BE2C (cell line): ENCODE results near the gene IL19.

Experiments used
- DNase-seq: peaks from one replicate; pipeline ENCODE4 v3.0.0-alpha.2; 2020
- H3K27me3 ChIP-seq: fragments of 250-450 bp; sonication (Bioruptor Pico); 2 replicates; pipeline ENCODE4 v1.5.1; 2020; ENCODE audit warnings: mild to moderate bottlenecking
- H3K36me3 ChIP-seq: fragments of 250-450 bp; sonication (Bioruptor Pico); 2 replicates; pipeline ENCODE4 v1.5.1; 2020; ENCODE audit warnings: mild to moderate bottlenecking
- H3K4me1 ChIP-seq: fragments of 250-450 bp; sonication (Bioruptor Pico); 2 replicates; pipeline ENCODE4 v1.5.1; 2020
- H3K4me3 ChIP-seq: 2 replicates; pipeline ENCODE4 v1.5.1; 2011; ENCODE audit warnings: low read depth, low read length
- H3K9me3 ChIP-seq: fragments of 250-450 bp; sonication (Bioruptor Pico); 2 replicates; pipeline ENCODE4 v1.5.1; 2020
- TF ChIP-seq, protein P1 (sequence below): IDR thresholded peaks from 2 replicates; pipeline ENCODE4 v1.5.1; 2012; ENCODE audit warnings: mild to moderate bottlenecking, low read depth, low read length

IL19 gene

DNA sequence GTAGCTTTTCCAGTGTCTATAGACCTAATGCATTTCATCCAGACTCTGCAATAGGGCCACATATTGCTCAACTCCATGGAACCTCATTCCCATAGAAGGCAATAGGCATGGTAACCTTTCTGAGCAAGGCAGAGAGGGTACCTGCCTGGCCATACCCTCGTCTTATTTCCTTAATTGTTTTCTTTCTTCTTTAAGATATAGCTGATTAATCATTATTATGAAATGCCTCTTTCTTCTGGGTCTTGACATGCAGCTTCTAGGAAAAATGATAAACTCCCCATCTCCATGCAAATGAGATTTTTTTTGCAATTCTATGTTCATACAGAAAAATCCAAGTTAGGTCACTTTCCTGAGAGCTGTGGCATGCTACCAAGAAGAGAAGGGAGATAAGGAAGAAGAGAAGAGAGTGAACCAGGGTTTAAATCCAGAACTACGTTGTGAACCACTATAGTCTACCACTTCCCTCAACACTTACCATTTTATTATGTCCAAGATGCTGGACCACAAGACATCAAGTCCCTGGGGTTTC, 61.8 kb downstream of the IL19 start:
- H3K4me1 ChIP-seq, result peaks cover 18% of the 10 kb centered on the region
- H3K4me3 ChIP-seq, result no peak overlapping the region
- TF ChIP-seq, protein P1, sequence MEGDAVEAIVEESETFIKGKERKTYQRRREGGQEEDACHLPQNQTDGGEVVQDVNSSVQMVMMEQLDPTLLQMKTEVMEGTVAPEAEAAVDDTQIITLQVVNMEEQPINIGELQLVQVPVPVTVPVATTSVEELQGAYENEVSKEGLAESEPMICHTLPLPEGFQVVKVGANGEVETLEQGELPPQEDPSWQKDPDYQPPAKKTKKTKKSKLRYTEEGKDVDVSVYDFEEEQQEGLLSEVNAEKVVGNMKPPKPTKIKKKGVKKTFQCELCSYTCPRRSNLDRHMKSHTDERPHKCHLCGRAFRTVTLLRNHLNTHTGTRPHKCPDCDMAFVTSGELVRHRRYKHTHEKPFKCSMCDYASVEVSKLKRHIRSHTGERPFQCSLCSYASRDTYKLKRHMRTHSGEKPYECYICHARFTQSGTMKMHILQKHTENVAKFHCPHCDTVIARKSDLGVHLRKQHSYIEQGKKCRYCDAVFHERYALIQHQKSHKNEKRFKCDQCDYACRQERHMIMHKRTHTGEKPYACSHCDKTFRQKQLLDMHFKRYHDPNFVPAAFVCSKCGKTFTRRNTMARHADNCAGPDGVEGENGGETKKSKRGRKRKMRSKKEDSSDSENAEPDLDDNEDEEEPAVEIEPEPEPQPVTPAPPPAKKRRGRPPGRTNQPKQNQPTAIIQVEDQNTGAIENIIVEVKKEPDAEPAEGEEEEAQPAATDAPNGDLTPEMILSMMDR, result no peak
- DNase-seq, result no peak
- H3K9me3 ChIP-seq, result no peaks in the 10 kb centered on the region
- no peaks in the 10 kb centered on the region for H3K27me3 ChIP-seq
- no peaks in the 10 kb centered on the region for H3K36me3 ChIP-seq

DNA sequence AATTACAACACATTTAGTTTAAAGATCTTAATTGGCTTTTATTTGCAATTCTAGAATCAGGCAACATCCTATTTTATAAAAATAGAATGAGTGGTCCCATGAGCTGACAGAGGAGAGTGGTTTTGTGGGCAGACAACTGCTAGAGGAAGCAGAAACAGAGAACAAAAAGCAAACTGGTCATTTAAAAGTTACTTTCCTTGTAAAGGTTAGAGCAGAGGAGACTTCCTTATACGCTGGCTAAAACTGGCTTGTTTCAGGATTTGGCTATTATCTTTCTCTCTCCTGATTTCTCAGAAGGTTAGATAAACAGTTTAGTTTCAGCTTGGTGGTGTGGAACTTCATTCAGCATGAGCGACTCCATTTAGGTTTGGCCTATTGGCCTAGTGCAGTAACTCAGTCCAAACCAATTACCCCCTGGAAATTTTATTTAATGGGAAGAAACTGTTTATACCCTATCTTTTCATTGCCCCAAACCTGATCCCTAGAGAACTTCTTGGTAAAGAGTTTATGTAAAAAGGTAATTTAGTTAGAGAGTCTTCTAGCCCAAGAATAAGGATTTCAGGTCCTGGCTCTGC, 62.6 kb downstream of the IL19 start:
- Histone ChIP-seq H3K27me3 (no peaks in the 10 kb centered on the region), H3K9me3 (no peaks in the 10 kb centered on the region), H3K36me3 (no peaks in the 10 kb centered on the region), H3K4me1 (peaks cover 14% of the 10 kb centered on the region), H3K4me3 (no peak overlapping the region)
- DNase-seq, result no peak
- TF ChIP-seq, protein P1, result no peak

DNA sequence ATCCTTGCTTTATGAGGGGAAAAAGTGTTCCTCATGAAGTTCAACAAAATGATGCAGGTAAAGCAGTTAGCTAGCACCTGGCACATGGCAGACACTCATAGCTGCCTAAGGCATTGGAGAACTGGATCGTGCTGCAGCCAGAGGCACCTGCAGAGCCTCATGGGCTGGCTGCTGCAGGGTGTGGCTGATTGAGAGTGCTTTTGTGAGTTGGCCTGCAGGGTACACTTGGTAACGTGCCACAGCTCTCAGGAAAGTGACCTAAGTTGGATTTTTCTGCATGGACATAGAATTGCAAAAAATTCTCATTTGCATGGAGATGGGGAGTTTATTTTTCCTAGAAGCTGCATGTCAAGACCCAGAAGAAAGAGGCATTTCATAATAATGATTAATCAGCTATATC, 63.2 kb downstream of the IL19 start:
- Histone ChIP-seq H3K4me3 (no peak overlapping the region), H3K36me3 (no peaks in the 10 kb centered on the region), H3K9me3 (no peaks in the 10 kb centered on the region), H3K27me3 (no peaks in the 10 kb centered on the region), H3K4me1 (peaks cover 11% of the 10 kb centered on the region)
- DNase-seq, result no peak
- TF ChIP-seq, protein P1, result no peak

DNA sequence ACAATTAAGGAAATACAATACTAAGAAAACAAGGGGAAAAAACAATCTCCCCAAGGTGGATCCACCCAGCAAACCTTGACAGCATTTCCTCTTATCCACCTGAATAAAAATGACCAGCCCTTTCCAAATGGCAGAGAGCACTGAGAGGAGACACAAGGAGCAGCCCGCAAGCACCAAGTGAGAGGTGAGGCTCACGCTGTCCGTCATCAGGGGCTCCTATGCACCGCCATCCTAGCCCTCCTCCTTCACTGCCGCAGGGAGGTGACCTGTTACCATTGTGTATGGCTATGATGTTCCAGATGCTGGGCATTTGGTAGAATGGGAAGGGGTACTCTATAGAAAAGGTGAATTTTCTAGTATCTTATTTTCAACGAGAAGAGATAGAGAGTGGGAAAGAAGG, 63.6 kb downstream of the IL19 start:
- no peaks in the 10 kb centered on the region for H3K9me3 ChIP-seq
- H3K4me1 ChIP-seq, result peaks cover 11% of the 10 kb centered on the region

DNA sequence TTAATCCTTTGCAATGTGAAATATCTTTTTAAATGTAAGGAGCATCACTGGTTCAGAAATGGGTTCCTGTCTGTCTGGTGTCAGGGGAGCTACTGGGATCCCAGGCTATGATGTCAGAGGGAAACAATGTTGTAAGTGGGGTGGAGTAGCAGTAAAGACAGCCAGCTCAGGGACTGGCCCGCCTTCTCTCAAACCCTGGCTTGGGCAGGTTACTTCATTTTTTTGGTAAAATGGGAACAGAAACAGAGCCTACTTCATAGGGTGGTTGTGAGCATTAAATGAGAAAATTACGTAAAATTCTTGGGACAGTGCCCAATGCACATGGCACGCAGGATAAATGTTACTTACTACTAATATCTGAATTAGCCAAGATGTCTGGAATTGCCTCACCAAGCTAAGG, 64.1 kb downstream of the IL19 start:
- TF ChIP-seq, protein P1, result no peak
- Histone ChIP-seq H3K4me1 (peaks cover 11% of the 10 kb centered on the region), H3K9me3 (no peaks in the 10 kb centered on the region), H3K36me3 (no peaks in the 10 kb centered on the region), H3K4me3 (no peak overlapping the region), H3K27me3 (no peaks in the 10 kb centered on the region)
- DNase-seq, result no peak

More for the DNA sequence above, 63.6 kb downstream of the IL19 start:
- Histone ChIP-seq H3K27me3 (no peaks in the 10 kb centered on the region), H3K4me3 (no peak overlapping the region), H3K36me3 (no peaks in the 10 kb centered on the region)
- TF ChIP-seq, protein P1, result no peak
- DNase-seq, result no peak

DNA sequence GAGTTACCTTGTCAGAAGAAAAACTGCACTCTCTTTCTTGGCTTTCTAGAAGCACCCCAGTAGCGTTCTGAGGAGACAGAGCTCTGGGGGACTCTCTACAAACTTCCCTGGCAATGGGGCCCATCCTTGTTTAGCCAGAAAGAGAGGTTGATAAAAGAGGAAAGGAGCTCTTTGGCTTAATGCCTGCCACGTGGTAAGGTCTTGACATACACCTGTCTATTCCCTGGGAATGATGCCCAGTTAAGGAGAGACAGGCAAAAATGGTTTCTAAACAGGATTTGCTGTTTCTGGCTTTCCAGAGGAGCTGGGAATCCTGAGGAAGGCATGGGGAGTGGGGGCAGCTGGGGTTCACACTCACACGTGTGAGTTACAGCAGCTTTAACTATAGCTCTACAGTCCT, 64.6 kb downstream of the IL19 start:
- Histone ChIP-seq H3K27me3 (no peaks in the 10 kb centered on the region), H3K36me3 (no peaks in the 10 kb centered on the region), H3K9me3 (no peaks in the 10 kb centered on the region), H3K4me1 (peaks cover 11% of the 10 kb centered on the region), H3K4me3 (no peak overlapping the region)
- TF ChIP-seq, protein P1, result no peak
- DNase-seq, result no peak
